OCI-LY1 (cell line): ENCODE measurements around the gene NFATC2IP.

ENCODE experiments used
- H2AFZ ChIP-seq: fragments of 200-600 bp; sonication (generic), shearing (Covaris generic); 2 replicates; pipeline ENCODE4 v1.6.0; 2014; ENCODE audit warnings: antibody characterized with exemption, mild to moderate bottlenecking, low read length
- H3F3A ChIP-seq: fragments of 200-600 bp; sonication (generic), shearing (Covaris generic); 2 replicates; pipeline ENCODE4 v1.6.0; 2014; ENCODE audit warnings: mild to moderate bottlenecking, antibody characterized with exemption, low read length, moderate library complexity; ENCODE audit not compliant: insufficient read depth
- H3K27ac ChIP-seq: fragments of 200-600 bp; sonication (generic); 2 replicates; pipeline ENCODE4 v1.5.1; 2014; ENCODE audit warnings: low read length, mixed run types, mild to moderate bottlenecking, low read depth; ENCODE audit not compliant: poor library complexity, severe bottlenecking
- H3K27me3 ChIP-seq: fragments of 200-600 bp; sonication (generic); 2 replicates; pipeline ENCODE4 v1.6.0; 2014; ENCODE audit warnings: antibody characterized with exemption, mild to moderate bottlenecking, low read length, moderate library complexity; ENCODE audit not compliant: insufficient read depth
- H3K36me3 ChIP-seq: fragments of 200-600 bp; sonication (generic); 2 replicates; pipeline ENCODE4 v1.6.1; 2014; ENCODE audit warnings: mild to moderate bottlenecking, antibody characterized with exemption, low read length, moderate library complexity, mixed read lengths; ENCODE audit not compliant: insufficient read depth
- H3K4me1 ChIP-seq: fragments of 200-600 bp; sonication (generic); 2 replicates; pipeline ENCODE4 v1.5.1; 2014; ENCODE audit warnings: mild to moderate bottlenecking, low read length, moderate library complexity; ENCODE audit not compliant: insufficient read depth, severe bottlenecking
- H3K4me2 ChIP-seq: fragments of 200-600 bp; sonication (generic), shearing (Covaris generic); 2 replicates; pipeline ENCODE4 v1.6.1; 2014; ENCODE audit warnings: low read length
- H3K4me3 ChIP-seq: fragments of 200-600 bp; sonication (generic); 2 replicates; pipeline ENCODE4 v1.5.1; 2014; ENCODE audit warnings: low read length, low read depth, mild to moderate bottlenecking, mixed read lengths; ENCODE audit not compliant: poor library complexity, severe bottlenecking
- H3K79me2 ChIP-seq: fragments of 200-600 bp; shearing (Covaris generic); 2 replicates; pipeline ENCODE4 v1.6.1; 2016; ENCODE audit warnings: mixed run types, low read length, mixed read lengths; ENCODE audit not compliant: insufficient read depth
- H3K9ac ChIP-seq: fragments of 200-600 bp; sonication (generic), shearing (Covaris generic); 2 replicates; pipeline ENCODE4 v1.6.1; 2014; ENCODE audit warnings: mild to moderate bottlenecking, low read length, mixed read lengths
- H3K9me2 ChIP-seq: fragments of 200-600 bp; sonication (generic), shearing (Covaris generic); 2 replicates; pipeline ENCODE4 v1.6.1; 2014; ENCODE audit warnings: low read depth, mild to moderate bottlenecking, low read length, mixed read lengths
- H3K9me3 ChIP-seq: fragments of 200-600 bp; shearing (Covaris generic); 2 replicates; pipeline ENCODE4 v1.6.1; 2014; ENCODE audit warnings: low read length, mixed read lengths
- H4K20me1 ChIP-seq: fragments of 200-600 bp; sonication (generic), shearing (Covaris generic); 2 replicates; pipeline ENCODE4 v1.6.0; 2016; ENCODE audit warnings: mild to moderate bottlenecking, low read length; ENCODE audit not compliant: insufficient read depth
- CTCF ChIP-seq: fragments of 200-600 bp; sonication (generic), shearing (Covaris generic); IDR thresholded peaks from 2 replicates; pipeline ENCODE4 v1.5.1; 2017; ENCODE audit warnings: mild to moderate bottlenecking, antibody characterized with exemption, low read length, moderate library complexity, mixed read lengths
- EZH2 ChIP-seq: fragments of 200-600 bp; sonication (generic), shearing (Covaris generic); IDR thresholded peaks from 2 replicates; pipeline ENCODE4 v1.8.0; 2017; ENCODE audit warnings: borderline replicate concordance, mixed run types, mild to moderate bottlenecking, antibody characterized with exemption, low read length, moderate library complexity, mixed read lengths

Gene NFATC2IP

GRCh38 chr16:28917095-28917494, 33.6 kb upstream of the NFATC2IP start:
- no peaks in the 10 kb centered on the region for H4K20me1 ChIP-seq
- H3K4me1 ChIP-seq: no peaks in the 10 kb centered on the region
- H3K4me3 ChIP-seq: no peak overlapping the region
- no peak for TF ChIP-seq EZH2
- TF ChIP-seq CTCF: no peak
- H3K9me2 ChIP-seq: no peaks in the 10 kb centered on the region
- no peak overlapping the region for H2AFZ ChIP-seq
- H3K27me3 ChIP-seq: no peaks in the 10 kb centered on the region
- no peak overlapping the region for H3K4me2 ChIP-seq
- no peaks in the 10 kb centered on the region for H3K79me2 ChIP-seq
- no peaks in the 10 kb centered on the region for H3K9me3 ChIP-seq
- no peak overlapping the region for H3K9ac ChIP-seq
- H3F3A ChIP-seq: no peaks in the 10 kb centered on the region
- H3K27ac ChIP-seq: no peak overlapping the region
- peaks cover 69% of the 10 kb centered on the region for H3K36me3 ChIP-seq

GRCh38 chr16:28918698-28919097, 32.0 kb upstream of the NFATC2IP start:
- Histone ChIP-seq H3K4me3 (no peak overlapping the region), H3K4me2 (no peak overlapping the region), H3K36me3 (peaks cover 65% of the 10 kb centered on the region), H3K9me3 (no peaks in the 10 kb centered on the region), H4K20me1 (no peaks in the 10 kb centered on the region), H3K27me3 (no peaks in the 10 kb centered on the region), H2AFZ (no peak overlapping the region), H3K9ac (no peak overlapping the region), H3K79me2 (no peaks in the 10 kb centered on the region), H3K4me1 (peaks cover 9% of the 10 kb centered on the region), H3K9me2 (no peaks in the 10 kb centered on the region), H3F3A (peaks cover 3% of the 10 kb centered on the region; the same call in 1 of the 2 replicates), H3K27ac (no peak overlapping the region)
- no peak for TF ChIP-seq CTCF
- TF ChIP-seq EZH2: no peak

- H3K4me2 ChIP-seq: peak overlapping the region; percentile 86
- peak overlapping the region; percentile 94 for H3K9ac ChIP-seq
These were observed 27.5 kb upstream of the NFATC2IP start for GRCh38 chr16:28923231-28923587.

More at GRCh38 chr16:28923231-28923587, 27.5 kb upstream of the NFATC2IP start:
- H3K4me3 ChIP-seq: peak overlapping the region; percentile 76
- H4K20me1 ChIP-seq: no peaks in the 10 kb centered on the region
- H3F3A ChIP-seq: peaks cover 3% of the 10 kb centered on the region; the same call in 1 of the 2 replicates
- no peak overlapping the region for H2AFZ ChIP-seq
- no peaks in the 10 kb centered on the region for H3K9me2 ChIP-seq
- TF ChIP-seq EZH2: no peak
- no peak for TF ChIP-seq CTCF
- peaks cover 22% of the 10 kb centered on the region for H3K4me1 ChIP-seq
- H3K79me2 ChIP-seq: no peaks in the 10 kb centered on the region
- peak overlapping the region; percentile 96 for H3K27ac ChIP-seq
- no peaks in the 10 kb centered on the region for H3K9me3 ChIP-seq
- H3K27me3 ChIP-seq: no peaks in the 10 kb centered on the region
- H3K36me3 ChIP-seq: peaks cover 27% of the 10 kb centered on the region
